Liver (tissue), 9 donors: ENCODE measurements around the gene PGLYRP2. TPM values are rescaled to one million over a fixed set of nuclear protein-coding genes. Genes with fewer than 3 reads are reported as not detected.

ENCODE experiments used
- DNase-seq: peaks from one replicate; pipeline ENCODE4 v3.0.0-alpha.2; 2017; ENCODE audit warnings: low spot score
- H3K27ac ChIP-seq, 2 donors: one replicate each; pipeline ENCODE4 v1.7.0; 2013; ENCODE audit warnings: inconsistent platforms in 2 of 2, low read length in 2 of 2, control low read depth in 1 of 2, low read depth in 1 of 2, mild to moderate bottlenecking in 1 of 2
- H3K27me3 ChIP-seq, 4 donors: one replicate each; pipeline versions ENCODE4 v1.6.1 to v1.7.0; 2013; ENCODE audit warnings: low read length in 3 of 4, inconsistent platforms in 1 of 4, mild to moderate bottlenecking in 1 of 4, moderate library complexity in 1 of 4; ENCODE audit not compliant: control insufficient read depth in 4 of 4, insufficient read depth in 4 of 4
- H3K36me3 ChIP-seq, 4 donors: one replicate each; pipeline versions ENCODE4 v1.6.1 to v1.7.0; 2013; ENCODE audit warnings: low read length in 3 of 4, mild to moderate bottlenecking in 3 of 4, low read depth in 1 of 4, moderate library complexity in 1 of 4; ENCODE audit not compliant: control insufficient read depth in 4 of 4, insufficient read depth in 3 of 4
- H3K4me1 ChIP-seq, 4 donors: one replicate each; pipeline versions ENCODE4 v1.6.1 to v1.7.0; 2013; ENCODE audit warnings: low read length in 3 of 4, mild to moderate bottlenecking in 3 of 4, moderate library complexity in 1 of 4; ENCODE audit not compliant: control insufficient read depth in 4 of 4, insufficient read depth in 4 of 4
- H3K4me3 ChIP-seq, 3 donors: one replicate each; pipeline versions ENCODE4 v1.6.1 to v1.7.0; 2013; ENCODE audit warnings: low read length in 3 of 3, control low read depth in 1 of 3, low read depth in 1 of 3, mild to moderate bottlenecking in 1 of 3
- H3K9ac ChIP-seq, 2 donors: one replicate each; pipeline ENCODE4 v1.7.0; 2013; ENCODE audit warnings: low read length in 2 of 2, mild to moderate bottlenecking in 2 of 2, moderate library complexity in 2 of 2, control low read depth in 1 of 2, low read depth in 1 of 2
- H3K9me3 ChIP-seq, 4 donors: one replicate each; pipeline versions ENCODE4 v1.6.1 to v1.7.0; 2013; ENCODE audit warnings: low read length in 3 of 4; ENCODE audit not compliant: control insufficient read depth in 4 of 4
- CTCF ChIP-seq: fragments of 150-350 bp; IDR thresholded peaks from 2 replicates; pipeline ENCODE4 v1.5.1; 2017; ENCODE audit warnings: improper control_type of control experiment, low read depth, low read length; ENCODE audit not compliant: missing input control
- EGR1 ChIP-seq, 2 donors: IDR thresholded peaks; 2 replicates each; pipeline ENCODE4 v1.6.1; 2016 to 2018; ENCODE audit warnings: antibody characterized with exemption in 2 of 2, low read depth in 2 of 2
- FOXA1 ChIP-seq: IDR thresholded peaks from 2 replicates; pipeline ENCODE4 v1.6.1; 2016; ENCODE audit warnings: antibody characterized with exemption
- FOXA2 ChIP-seq: IDR thresholded peaks from 2 replicates; pipeline ENCODE4 v1.6.1; 2016; ENCODE audit warnings: antibody characterized with exemption
- GABPA ChIP-seq, 2 donors: IDR thresholded peaks in 1 of 2; conservative IDR thresholded peaks in 1 of 2; 2 replicates each; pipeline ENCODE4 v1.6.1; 2016; ENCODE audit warnings: antibody characterized with exemption in 2 of 2, mild to moderate bottlenecking in 1 of 2, moderate library complexity in 1 of 2
- HNF4A ChIP-seq, 2 donors: conservative IDR thresholded peaks; 2 replicates each; pipeline ENCODE4 v1.6.1; 2016; ENCODE audit warnings: antibody characterized with exemption in 2 of 2, mild to moderate bottlenecking in 2 of 2
- HNF4G ChIP-seq: IDR thresholded peaks from 2 replicates; pipeline ENCODE4 v1.6.1; 2016; ENCODE audit warnings: antibody characterized with exemption
- JUND ChIP-seq, 2 donors: IDR thresholded peaks; 2 replicates each; pipeline ENCODE4 v1.6.1; 2016; ENCODE audit warnings: antibody characterized with exemption in 2 of 2
- MAX ChIP-seq: IDR thresholded peaks from 2 replicates; pipeline ENCODE4 v1.6.1; 2016; ENCODE audit warnings: antibody characterized with exemption
- NR2F2 ChIP-seq: IDR thresholded peaks from 2 replicates; pipeline ENCODE4 v1.6.1; 2016; ENCODE audit warnings: antibody characterized with exemption
- RAD21 ChIP-seq, 2 donors: IDR thresholded peaks; 2 replicates each; pipeline ENCODE4 v1.6.1; 2016; ENCODE audit warnings: antibody characterized with exemption in 2 of 2, mild to moderate bottlenecking in 2 of 2
- REST ChIP-seq: IDR thresholded peaks from 2 replicates; pipeline ENCODE4 v1.6.1; 2016; ENCODE audit warnings: antibody characterized with exemption, mild to moderate bottlenecking
- RXRA ChIP-seq, 2 donors: IDR thresholded peaks; 2 replicates each; pipeline ENCODE4 v1.6.1; 2017 to 2018; ENCODE audit warnings: antibody characterized with exemption in 2 of 2, mild to moderate bottlenecking in 1 of 2
- SP1 ChIP-seq: IDR thresholded peaks from 2 replicates; pipeline ENCODE4 v1.6.1; 2018; ENCODE audit warnings: antibody characterized with exemption, mild to moderate bottlenecking
- TAF1 ChIP-seq: conservative IDR thresholded peaks from 2 replicates; pipeline ENCODE4 v1.6.1; 2016; ENCODE audit warnings: antibody characterized with exemption, mild to moderate bottlenecking
- YY1 ChIP-seq: IDR thresholded peaks from 2 replicates; pipeline ENCODE4 v1.6.1; 2016; ENCODE audit warnings: antibody characterized with exemption, mild to moderate bottlenecking
- WGBS: extraction: QIAGEN DNeasy Blood & Tissue Kit; methylation state at CpG from one replicate; pipeline ENCODE4 v1.1.7; 2013; 5-methylcytosine and 5-hydroxymethylcytosine counted together
- polyA plus RNA-seq, 2 donors: library from polyadenylated mRNA; stranded (reverse) in 1 of 2; unstranded in 1 of 2; fragments of 200-250 nt in 1 of 2; fragments of >200 nt in 1 of 2; fragmentation: Nextera tagmentation in 1 of 2; extraction: Ambion mirVana in 1 of 2; gene quantifications; one replicate each; pipeline versions ENCODE4 v1.2.1 to v1.2.3, GENCODE V29; 2013 to 2015
- total RNA-seq, 2 donors: library from RNA; depleted of rRNA; stranded (reverse); fragments of >200 nt; gene quantifications; one replicate each; pipeline ENCODE4 v1.2.3, GENCODE V29; 2014
- TF ChIP-seq, protein P1 (sequence below): IDR thresholded peaks from 2 replicates; pipeline ENCODE4 v1.6.1; 2016; ENCODE audit warnings: antibody characterized with exemption
- donor health status: healthy.
- donor health status: healthy.
- donor health status: healthy.
- donor health status: healthy.
- donor health status: healthy.

The PGLYRP2 gene
- total and polyA plus RNA-seq, 4 donors = 9.9 to 134 (median 92.4) TPM

DNA sequence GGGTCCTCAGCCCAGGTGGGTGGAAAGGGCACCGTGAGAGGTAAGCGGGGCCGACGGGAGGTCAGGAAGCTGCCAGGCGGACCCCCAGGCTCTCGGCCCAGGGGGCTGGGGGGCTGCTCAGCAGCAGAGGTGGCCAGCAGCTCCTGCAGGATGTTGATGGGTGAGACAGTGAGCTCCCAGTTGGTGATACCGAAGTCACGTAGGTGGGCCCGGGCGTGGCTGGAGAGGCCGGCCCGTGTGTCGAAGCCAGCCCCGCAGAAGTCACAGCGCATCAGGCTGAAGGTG lies 42.5 kb downstream of the PGLYRP2 start:
- Histone ChIP-seq H3K4me1 (peaks cover 12 to 27% (median 20%) of the 10 kb centered on the region in 4 donors), H3K36me3 (no peaks in the 10 kb centered on the region), H3K9me3 (no peaks in the 10 kb centered on the region), H3K9ac (no peak overlapping the region), H3K27me3 (no peaks in the 10 kb centered on the region), H3K4me3 (no peak overlapping the region), H3K27ac (no peak overlapping the region)
- 93% methylated on average over 15 of the region's 15 CpGs for WGBS
- no peak for DNase-seq
- TF ChIP-seq HNF4A (conservative IDR thresholded peaks at IDR 0.05) (no peak), TAF1 (no peak), RXRA (IDR thresholded peaks at IDR 0.05) (no peak), HNF4G (no peak), GABPA (IDR thresholded peaks at IDR 0.05 in 1 of 2, conservative IDR thresholded peaks at IDR 0.05 in 1 of 2) (no peak), MAX (no peak), EGR1 (IDR thresholded peaks at IDR 0.05; ENCODE audit: low read depth in 2 of 2) (no peak), RAD21 (IDR thresholded peaks at IDR 0.05) (no peak), JUND (IDR thresholded peaks at IDR 0.05) (no peak), NR2F2 (no peak), CTCF (no peak)
- TF ChIP-seq, protein P1, sequence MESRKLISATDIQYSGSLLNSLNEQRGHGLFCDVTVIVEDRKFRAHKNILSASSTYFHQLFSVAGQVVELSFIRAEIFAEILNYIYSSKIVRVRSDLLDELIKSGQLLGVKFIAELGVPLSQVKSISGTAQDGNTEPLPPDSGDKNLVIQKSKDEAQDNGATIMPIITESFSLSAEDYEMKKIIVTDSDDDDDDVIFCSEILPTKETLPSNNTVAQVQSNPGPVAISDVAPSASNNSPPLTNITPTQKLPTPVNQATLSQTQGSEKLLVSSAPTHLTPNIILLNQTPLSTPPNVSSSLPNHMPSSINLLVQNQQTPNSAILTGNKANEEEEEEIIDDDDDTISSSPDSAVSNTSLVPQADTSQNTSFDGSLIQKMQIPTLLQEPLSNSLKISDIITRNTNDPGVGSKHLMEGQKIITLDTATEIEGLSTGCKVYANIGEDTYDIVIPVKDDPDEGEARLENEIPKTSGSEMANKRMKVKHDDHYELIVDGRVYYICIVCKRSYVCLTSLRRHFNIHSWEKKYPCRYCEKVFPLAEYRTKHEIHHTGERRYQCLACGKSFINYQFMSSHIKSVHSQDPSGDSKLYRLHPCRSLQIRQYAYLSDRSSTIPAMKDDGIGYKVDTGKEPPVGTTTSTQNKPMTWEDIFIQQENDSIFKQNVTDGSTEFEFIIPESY = no peak

DNA sequence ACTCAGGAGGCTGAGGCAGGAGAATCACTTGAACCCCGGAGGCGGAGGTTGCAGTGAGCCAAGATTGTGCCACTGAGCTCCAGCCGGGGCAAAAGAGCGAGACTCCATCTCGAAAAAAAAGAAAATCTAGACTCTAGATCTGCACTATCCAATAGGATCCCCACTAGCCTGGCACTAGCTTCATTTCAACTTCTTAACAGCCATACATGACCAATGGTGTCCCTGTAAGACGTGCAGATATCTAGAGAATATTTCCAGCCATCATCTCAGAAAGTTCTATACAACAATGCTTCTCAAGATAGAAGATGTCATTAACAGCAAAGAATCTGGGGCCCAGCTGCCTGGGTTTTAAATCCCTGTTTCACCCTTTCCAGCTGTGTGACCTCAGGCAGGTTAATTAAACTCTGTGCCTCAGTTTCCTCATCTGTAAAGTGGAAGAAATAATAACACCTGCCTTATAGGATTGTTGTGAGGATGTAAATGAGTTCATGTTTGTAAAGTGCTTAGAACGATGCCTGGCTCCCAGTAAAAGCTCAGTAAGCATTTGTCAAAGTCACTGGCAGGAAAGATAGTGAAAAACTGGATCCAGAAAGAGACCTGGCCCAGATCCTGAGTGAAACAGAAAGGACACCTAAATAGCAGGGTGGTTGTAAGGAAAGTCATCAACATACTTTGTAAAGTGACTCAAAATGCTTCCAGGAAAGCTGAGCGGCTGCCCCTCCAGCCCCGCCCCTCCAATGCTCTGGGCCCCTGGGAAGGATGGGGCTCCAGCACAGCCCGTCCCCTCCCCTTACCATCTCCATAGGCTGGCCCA lies 43.1 kb downstream of the PGLYRP2 start:
- 87% methylated on average over 10 of the region's 10 CpGs for WGBS
- no peak overlapping the region for H3K9ac ChIP-seq
- no peak overlapping the region for H3K4me3 ChIP-seq
- TF ChIP-seq JUND (IDR thresholded peaks at IDR 0.05) (no peak), FOXA2 (no peak), MAX (no peak), NR2F2 (no peak), TAF1 (no peak), HNF4A (conservative IDR thresholded peaks at IDR 0.05) (no peak), FOXA1 (no peak), YY1 (no peak), REST (no peak), GABPA (IDR thresholded peaks at IDR 0.05 in 1 of 2, conservative IDR thresholded peaks at IDR 0.05 in 1 of 2) (no peak), SP1 (no peak), HNF4G (no peak), EGR1 (IDR thresholded peaks at IDR 0.05; ENCODE audit: low read depth in 2 of 2) (no peak)
- H3K27ac ChIP-seq = no peak overlapping the region
- H3K27me3 ChIP-seq = no peaks in the 10 kb centered on the region
- H3K4me1 ChIP-seq = peaks cover 14 to 32% (median 25%) of the 10 kb centered on the region in 4 donors
- H3K9me3 ChIP-seq = no peaks in the 10 kb centered on the region
- no peak for DNase-seq
- no peaks in the 10 kb centered on the region for H3K36me3 ChIP-seq
